ENCODE measurements around the gene NRCAM. TPM values are rescaled to one million over a fixed set of nuclear protein-coding genes. Genes with fewer than 3 reads are reported as not detected.

The NRCAM gene
- total RNA-seq, 1 experiment from 2014 or later = 40.3 TPM

DNA sequence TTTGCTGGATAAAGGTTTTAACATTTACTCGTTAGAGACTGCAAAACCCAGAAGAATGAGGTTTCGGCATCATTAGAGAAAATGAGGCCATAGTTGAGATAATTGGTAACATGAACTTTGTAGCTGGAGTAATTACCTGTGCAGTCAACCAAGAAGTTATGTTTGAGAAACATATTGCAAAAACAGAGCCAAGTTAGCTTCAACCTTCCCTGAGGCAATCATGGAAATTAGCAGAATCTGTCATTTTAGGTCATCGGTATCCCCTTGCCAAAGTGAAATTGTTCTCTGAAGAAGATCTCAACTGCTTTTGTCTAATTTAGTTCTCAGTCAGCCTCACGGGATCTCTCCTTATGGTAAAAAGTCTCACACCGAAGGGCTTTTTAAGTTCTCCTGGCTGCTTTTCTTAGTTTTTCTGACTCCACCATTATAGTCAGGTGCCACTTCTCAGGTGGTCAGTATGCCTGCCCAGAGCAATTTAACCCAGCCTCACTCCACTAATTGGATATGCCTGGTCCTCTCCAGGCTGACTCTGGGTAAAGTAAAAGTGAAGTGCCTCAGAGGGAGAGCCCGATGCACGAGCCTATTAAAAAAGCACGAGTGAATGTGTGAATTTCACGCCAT, 52.5 kb downstream of the NRCAM start:
- no peaks in the 10 kb centered on the region for H3F3A ChIP-seq (ENCODE audit: insufficient read depth, low read depth)
- H3K9me3 ChIP-seq (ENCODE audit: insufficient read depth, low read depth) = no peaks in the 10 kb centered on the region
- ChIA-PET POLR2A (ENCODE audit: unreplicated experiment) (no interaction called here), CTCF (no interaction called here)
- no peak overlapping the region for H3K4me3 ChIP-seq
- H3K36me3 ChIP-seq (ENCODE audit: low read depth) = no peaks in the 10 kb centered on the region
- no peak overlapping the region for H3K27ac ChIP-seq
- H3K4me1 ChIP-seq (replicated peaks; ENCODE audit: insufficient read depth) = peaks cover 13% of the 10 kb centered on the region
- TF ChIP-seq, protein P1, sequence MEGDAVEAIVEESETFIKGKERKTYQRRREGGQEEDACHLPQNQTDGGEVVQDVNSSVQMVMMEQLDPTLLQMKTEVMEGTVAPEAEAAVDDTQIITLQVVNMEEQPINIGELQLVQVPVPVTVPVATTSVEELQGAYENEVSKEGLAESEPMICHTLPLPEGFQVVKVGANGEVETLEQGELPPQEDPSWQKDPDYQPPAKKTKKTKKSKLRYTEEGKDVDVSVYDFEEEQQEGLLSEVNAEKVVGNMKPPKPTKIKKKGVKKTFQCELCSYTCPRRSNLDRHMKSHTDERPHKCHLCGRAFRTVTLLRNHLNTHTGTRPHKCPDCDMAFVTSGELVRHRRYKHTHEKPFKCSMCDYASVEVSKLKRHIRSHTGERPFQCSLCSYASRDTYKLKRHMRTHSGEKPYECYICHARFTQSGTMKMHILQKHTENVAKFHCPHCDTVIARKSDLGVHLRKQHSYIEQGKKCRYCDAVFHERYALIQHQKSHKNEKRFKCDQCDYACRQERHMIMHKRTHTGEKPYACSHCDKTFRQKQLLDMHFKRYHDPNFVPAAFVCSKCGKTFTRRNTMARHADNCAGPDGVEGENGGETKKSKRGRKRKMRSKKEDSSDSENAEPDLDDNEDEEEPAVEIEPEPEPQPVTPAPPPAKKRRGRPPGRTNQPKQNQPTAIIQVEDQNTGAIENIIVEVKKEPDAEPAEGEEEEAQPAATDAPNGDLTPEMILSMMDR (conservative IDR thresholded peaks at IDR 0.05) = no peak
- TF ChIP-seq EZH2 (IDR thresholded peaks at IDR 0.05; ENCODE audit: low read depth) = no peak
- intact Hi-C loops (cut with micrococcal nuclease; ENCODE audit: unreplicated experiment) = no loop called here
- no peaks in the 10 kb centered on the region for H4K20me1 ChIP-seq (ENCODE audit: insufficient read depth)
- no peaks in the 10 kb centered on the region for H3K27me3 ChIP-seq (ENCODE audit: insufficient read depth, low read depth)
- no peak overlapping the region for H2AFZ ChIP-seq
- H3K79me2 ChIP-seq (ENCODE audit: low read depth) = no peaks in the 10 kb centered on the region
- H3K4me2 ChIP-seq = no peak overlapping the region
- no TSS peak for BruUV-seq (replicated peaks)
- H3K9me2 ChIP-seq (ENCODE audit: insufficient read depth) = no peaks in the 10 kb centered on the region
- no peak for DNase-seq

DNA sequence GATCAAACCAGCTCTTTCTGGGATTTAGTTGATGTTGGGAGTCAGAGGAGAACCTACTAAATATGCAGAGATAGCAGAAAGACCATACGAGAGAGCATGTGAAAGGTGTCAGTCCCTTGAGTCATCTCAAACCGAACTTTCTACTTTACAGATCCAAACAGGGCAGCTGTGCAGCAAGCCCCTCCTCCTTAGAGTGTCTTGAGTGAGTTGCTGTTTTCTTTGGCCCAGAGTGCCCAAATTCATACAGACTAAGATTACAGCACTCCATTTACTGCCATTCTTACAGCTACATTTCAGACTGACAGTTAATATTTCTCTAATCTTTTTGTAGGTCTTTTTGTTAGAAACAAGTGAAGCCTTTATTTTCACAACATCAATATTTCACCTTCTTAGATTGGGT, 53.4 kb downstream of the NRCAM start:
- TF ChIP-seq, protein P1 (conservative IDR thresholded peaks at IDR 0.05) = no peak
- no peak for TF ChIP-seq EZH2 (IDR thresholded peaks at IDR 0.05; ENCODE audit: low read depth)
- CTCF ChIA-PET = no interaction called here
- Histone ChIP-seq H3K9me2 (ENCODE audit: insufficient read depth) (no peaks in the 10 kb centered on the region), H3K4me2 (no peak overlapping the region), H3K27ac (no peak overlapping the region), H3K36me3 (ENCODE audit: low read depth) (no peaks in the 10 kb centered on the region), H3K79me2 (ENCODE audit: low read depth) (no peaks in the 10 kb centered on the region), H3F3A (ENCODE audit: insufficient read depth, low read depth) (no peaks in the 10 kb centered on the region), H3K9me3 (ENCODE audit: insufficient read depth, low read depth) (no peaks in the 10 kb centered on the region), H2AFZ (no peak overlapping the region), H3K27me3 (ENCODE audit: insufficient read depth, low read depth) (no peaks in the 10 kb centered on the region), H4K20me1 (ENCODE audit: insufficient read depth) (no peaks in the 10 kb centered on the region), H3K4me3 (no peak overlapping the region), H3K4me1 (replicated peaks; ENCODE audit: insufficient read depth) (peaks cover 13% of the 10 kb centered on the region)
- no peak for DNase-seq
- POLR2A ChIA-PET (ENCODE audit: unreplicated experiment) = interaction anchor here (0.6 kb wide), 1 partner anchor 122 kb away, joined by 5 read pairs; no protein-coding TSS in a partner anchor
- intact Hi-C loops (cut with micrococcal nuclease; ENCODE audit: unreplicated experiment) = no loop called here
- no TSS peak for BruUV-seq (replicated peaks)

DNA sequence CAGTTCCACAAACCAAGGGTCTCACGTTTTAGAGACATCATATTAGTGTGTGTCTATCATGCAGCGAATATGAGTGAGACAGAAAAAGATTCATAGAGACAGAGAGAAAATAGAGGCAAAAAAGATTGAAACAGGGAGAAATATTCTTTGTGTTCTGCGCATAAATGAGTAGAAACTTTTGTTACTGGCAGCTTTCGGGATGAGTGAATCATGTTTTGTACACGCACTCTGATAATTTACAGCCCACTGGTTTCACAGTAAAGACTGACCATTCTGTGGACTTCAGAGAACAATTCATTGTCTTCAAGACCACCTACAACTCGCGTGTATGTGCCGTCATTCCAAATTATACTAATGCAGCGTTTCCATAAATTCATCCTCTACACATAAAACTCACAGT, 60.2 kb downstream of the NRCAM start:
- H3K4me3 ChIP-seq = no peak overlapping the region
- H3K27me3 ChIP-seq (ENCODE audit: insufficient read depth, low read depth) = no peaks in the 10 kb centered on the region
- no peak for DNase-seq
- intact Hi-C loops (cut with micrococcal nuclease; ENCODE audit: unreplicated experiment) = no loop called here
- no peaks in the 10 kb centered on the region for H3K9me3 ChIP-seq (ENCODE audit: insufficient read depth, low read depth)
- no peaks in the 10 kb centered on the region; the same call in 1 of the 2 replicates for H4K20me1 ChIP-seq (ENCODE audit: insufficient read depth)
- H3K79me2 ChIP-seq (ENCODE audit: low read depth) = no peaks in the 10 kb centered on the region
- CTCF ChIA-PET = no interaction called here
- TF ChIP-seq, protein P1 (conservative IDR thresholded peaks at IDR 0.05) = no peak
- no peak for TF ChIP-seq EZH2 (IDR thresholded peaks at IDR 0.05; ENCODE audit: low read depth)
- H2AFZ ChIP-seq = no peak overlapping the region
- H3K27ac ChIP-seq = no peak overlapping the region
- no peaks in the 10 kb centered on the region for H3K36me3 ChIP-seq (ENCODE audit: low read depth)
- H3F3A ChIP-seq (ENCODE audit: insufficient read depth, low read depth) = no peaks in the 10 kb centered on the region
- no peaks in the 10 kb centered on the region for H3K4me1 ChIP-seq (replicated peaks; ENCODE audit: insufficient read depth)
- POLR2A ChIA-PET (ENCODE audit: unreplicated experiment) = no interaction called here
- no peak overlapping the region for H3K4me2 ChIP-seq
- no TSS peak for BruUV-seq (replicated peaks)
- H3K9me2 ChIP-seq (ENCODE audit: insufficient read depth) = no peaks in the 10 kb centered on the region

Measured in PC-9 (cell line).